Mammary epithelial cell (primary cell): ENCODE measurements around the gene MYO3B.

Source experiments
- CTCF ChIP-seq, 2 donors: IDR thresholded peaks in 1 of 2; conservative IDR thresholded peaks in 1 of 2; 2 replicates each; pipeline ENCODE4 v1.5.1; 2011 to 2012; ENCODE audit warnings: inconsistent platforms in 2 of 2, low read length in 2 of 2, mild to moderate bottlenecking in 2 of 2, control low read depth in 1 of 2, low read depth in 1 of 2; ENCODE audit not compliant: insufficient read depth in 1 of 2; ENCODE audit errors: extremely low read depth in 1 of 2
- EZH2 ChIP-seq: IDR thresholded peaks from 2 replicates; pipeline ENCODE4 v1.6.1; 2012; ENCODE audit warnings: low read length, inconsistent platforms, borderline replicate concordance

- TF ChIP-seq CTCF (conservative IDR thresholded peaks at IDR 0.05 in 1 of 2, IDR thresholded peaks at IDR 0.05 in 1 of 2; ENCODE audit: extremely low read depth in 1 of 2, insufficient read depth in 1 of 2, low read depth in 1 of 2, low read length in 2 of 2) (no peak), EZH2 (no peak)
Observed at GRCh38 chr2:170165129-170165528, 12.8 kb upstream of the MYO3B start.
